ENCODE results near the gene LAMB1.

- TF ChIP-seq EZH2 (IDR thresholded peaks at IDR 0.05): no peak
- TF ChIP-seq POLR2AphosphoS5 (IDR thresholded peaks at IDR 0.05; ENCODE audit: borderline replicate concordance, low read depth, low read length): no peak
Measured at GRCh38 chr7:107915541-107915940, 87.4 kb downstream of the LAMB1 start.

Measured in SK-N-MC (cell line).